ENCODE measurements around the gene YIPF5. TPM values are rescaled to one million over a fixed set of nuclear protein-coding genes. Genes with fewer than 3 reads are reported as not detected.

The YIPF5 gene
- total and polyA plus RNA-seq, 4 donors, result 10.6 to 51.9 (median 34.1) TPM

- no peak for DNase-seq
These were observed 19.5 kb upstream of the YIPF5 start for GRCh38 chr5:144189800-144190429.

GRCh38 chr5:144187699-144188294 lies 17.3 kb upstream of the YIPF5 start:
- peak overlapping the region in 1 of 2 donors; percentile 1 for H3K9ac ChIP-seq (ENCODE audit: insufficient read depth in 1 of 2, low read length in 2 of 2)
- H3K4me1 ChIP-seq (ENCODE audit: control insufficient read depth in 5 of 5, insufficient read depth in 5 of 5, low read length in 5 of 5), result peaks cover 0 to 33% (median 13%) of the 10 kb centered on the region in 5 donors
- TF ChIP-seq CTCF (IDR thresholded peaks at IDR 0.05; ENCODE audit: control extremely low read depth, extremely low read depth), result no peak
- no peaks in the 10 kb centered on the region for H3K36me3 ChIP-seq (ENCODE audit: control insufficient read depth in 4 of 4, insufficient read depth in 4 of 4, low read length in 4 of 4)
- H3K4me3 ChIP-seq, result no peak overlapping the region
- H3K27ac ChIP-seq (ENCODE audit: low read depth in 1 of 2, low read length in 1 of 2), result no peak overlapping the region
- peak; percentile 56 for ATAC-seq (ENCODE audit: insufficient read depth, low FRiP score)
- whole genome bisulfite sequencing, 2 donors, result 0 to 1% methylated on average over 2 of the region's 2 CpGs
- DNase-seq, result peak; percentile 85 to 98 (median 97)
- H3K27me3 ChIP-seq (ENCODE audit: control insufficient read depth in 3 of 3, insufficient read depth in 3 of 3, low read length in 2 of 3), result no peaks in the 10 kb centered on the region
- H3K9me3 ChIP-seq (ENCODE audit: control insufficient read depth in 4 of 4, insufficient read depth in 3 of 4, low read length in 3 of 4), result no peaks in the 10 kb centered on the region

More at GRCh38 chr5:144189800-144190429, 19.5 kb upstream of the YIPF5 start:
- Histone ChIP-seq H3K27me3 (ENCODE audit: control insufficient read depth in 3 of 3, insufficient read depth in 3 of 3, low read length in 2 of 3) (no peaks in the 10 kb centered on the region), H3K4me1 (ENCODE audit: control insufficient read depth in 5 of 5, insufficient read depth in 5 of 5, low read length in 5 of 5) (peaks cover 0 to 33% (median 13%) of the 10 kb centered on the region in 5 donors), H3K4me3 (no peak overlapping the region), H3K36me3 (ENCODE audit: control insufficient read depth in 4 of 4, insufficient read depth in 4 of 4, low read length in 4 of 4) (no peaks in the 10 kb centered on the region), H3K9ac (ENCODE audit: insufficient read depth in 1 of 2, low read length in 2 of 2) (no peak overlapping the region), H3K9me3 (ENCODE audit: control insufficient read depth in 4 of 4, insufficient read depth in 3 of 4, low read length in 3 of 4) (no peaks in the 10 kb centered on the region), H3K27ac (ENCODE audit: low read depth in 1 of 2, low read length in 1 of 2) (no peak overlapping the region)
- ATAC-seq (ENCODE audit: insufficient read depth, low FRiP score), result peak; percentile 51
- WGBS, 2 donors, result 35 to 38% methylated on average over 10 of the region's 10 CpGs
- no peak for TF ChIP-seq CTCF (IDR thresholded peaks at IDR 0.05; ENCODE audit: control extremely low read depth, extremely low read depth)

- Histone ChIP-seq H3K4me3 (no peak overlapping the region), H3K9me3 (ENCODE audit: control insufficient read depth in 4 of 4, insufficient read depth in 3 of 4, low read length in 3 of 4) (no peaks in the 10 kb centered on the region), H3K9ac (ENCODE audit: insufficient read depth in 1 of 2, low read length in 2 of 2) (no peak overlapping the region), H3K27me3 (ENCODE audit: control insufficient read depth in 3 of 3, insufficient read depth in 3 of 3, low read length in 2 of 3) (no peaks in the 10 kb centered on the region), H3K4me1 (ENCODE audit: control insufficient read depth in 5 of 5, insufficient read depth in 5 of 5, low read length in 5 of 5) (peaks cover 0 to 19% (median 8%) of the 10 kb centered on the region in 5 donors), H3K36me3 (ENCODE audit: control insufficient read depth in 4 of 4, insufficient read depth in 4 of 4, low read length in 4 of 4) (no peaks in the 10 kb centered on the region), H3K27ac (ENCODE audit: low read depth in 1 of 2, low read length in 1 of 2) (no peak overlapping the region)
- ATAC-seq (ENCODE audit: insufficient read depth, low FRiP score), result no peak
- WGBS, 2 donors, result 18 to 25% methylated on average over 4 of the region's 4 CpGs
- peak in 2 of 3 donors; percentile 60 to 62 for DNase-seq
- peak; percentile 53 for TF ChIP-seq CTCF (IDR thresholded peaks at IDR 0.05; ENCODE audit: control extremely low read depth, extremely low read depth)
These were observed 12.9 kb upstream of the YIPF5 start for GRCh38 chr5:144183254-144183889.
